DND-41 (cell line): Measurements from ENCODE around the gene TTC4.

ENCODE experiments used
- ATAC-seq: fragments of 200-7000 bp; cut with Tn5 transposase; 3 replicates; pipeline ENCODE4 v1.9.1; 2021; ENCODE audit warnings: low read depth; ENCODE audit not compliant: insufficient read depth
- DNase-seq: peaks from one replicate; pipeline ENCODE4 v3.0.0-alpha.2; 2020
- H2AFZ ChIP-seq: 2 replicates; pipeline ENCODE4 v1.6.0; 2012; ENCODE audit warnings: low read depth, low read length
- H3K27ac ChIP-seq: 2 replicates; pipeline ENCODE4 v1.5.1; 2012; ENCODE audit warnings: low read length, inconsistent platforms
- H3K27me3 ChIP-seq: fragments of 200-600 bp; sonication (generic); 2 replicates; pipeline ENCODE4 v1.6.0; 2012; ENCODE audit warnings: low read length, mild to moderate bottlenecking, inconsistent platforms; ENCODE audit not compliant: insufficient read depth, poor library complexity
- H3K36me3 ChIP-seq: 2 replicates; pipeline ENCODE4 v1.5.1; 2012; ENCODE audit warnings: low read length, inconsistent platforms; ENCODE audit not compliant: insufficient read depth
- H3K4me1 ChIP-seq: 2 replicates; pipeline ENCODE4 v1.5.1; 2012; ENCODE audit warnings: mild to moderate bottlenecking, low read length; ENCODE audit not compliant: insufficient read depth
- H3K4me2 ChIP-seq: 2 replicates; pipeline ENCODE4 v1.6.0; 2012; ENCODE audit warnings: mild to moderate bottlenecking, moderate library complexity, low read length, inconsistent platforms; ENCODE audit not compliant: insufficient read depth
- H3K4me3 ChIP-seq, 2 experiments: fragments of 200-600 bp in 1 of 2; shearing (Covaris generic) in 1 of 2; 2 replicates each; pipeline ENCODE4 v1.5.1; 2012 to 2016; ENCODE audit warnings: inconsistent platforms in 2 of 2, low read length in 2 of 2, mild to moderate bottlenecking in 2 of 2, low read depth in 1 of 2, moderate library complexity in 1 of 2
- H3K79me2 ChIP-seq: 2 replicates; pipeline ENCODE4 v1.6.0; 2012; ENCODE audit warnings: low read length, inconsistent platforms; ENCODE audit not compliant: insufficient read depth
- H3K9ac ChIP-seq: 2 replicates; pipeline ENCODE4 v1.6.0; 2012; ENCODE audit warnings: low read depth, mild to moderate bottlenecking, inconsistent platforms, low read length, moderate library complexity
- H3K9me3 ChIP-seq: 2 replicates; pipeline ENCODE4 v1.5.1; 2012; ENCODE audit warnings: low read length, moderate library complexity, mild to moderate bottlenecking, inconsistent platforms; ENCODE audit not compliant: insufficient read depth, severe bottlenecking
- H4K20me1 ChIP-seq: 2 replicates; pipeline ENCODE4 v1.6.0; 2012; ENCODE audit warnings: low read length; ENCODE audit not compliant: insufficient read depth
- CTCF ChIP-seq: IDR thresholded peaks from 2 replicates; pipeline ENCODE4 v1.5.1; 2012; ENCODE audit warnings: borderline replicate concordance, low read length, moderate library complexity, mild to moderate bottlenecking; ENCODE audit not compliant: poor library complexity, severe bottlenecking; ENCODE audit errors: extremely low read depth
- EZH2 ChIP-seq: IDR thresholded peaks from 3 replicates; pipeline ENCODE4 v1.6.1; 2012; ENCODE audit warnings: borderline replicate concordance, low read depth, mild to moderate bottlenecking, moderate library complexity, low read length, inconsistent platforms; ENCODE audit not compliant: severe bottlenecking

Gene TTC4

GRCh38 chr1:54698346-54698745 is 17.3 kb upstream of the TTC4 start:
- no peak for DNase-seq

DNA sequence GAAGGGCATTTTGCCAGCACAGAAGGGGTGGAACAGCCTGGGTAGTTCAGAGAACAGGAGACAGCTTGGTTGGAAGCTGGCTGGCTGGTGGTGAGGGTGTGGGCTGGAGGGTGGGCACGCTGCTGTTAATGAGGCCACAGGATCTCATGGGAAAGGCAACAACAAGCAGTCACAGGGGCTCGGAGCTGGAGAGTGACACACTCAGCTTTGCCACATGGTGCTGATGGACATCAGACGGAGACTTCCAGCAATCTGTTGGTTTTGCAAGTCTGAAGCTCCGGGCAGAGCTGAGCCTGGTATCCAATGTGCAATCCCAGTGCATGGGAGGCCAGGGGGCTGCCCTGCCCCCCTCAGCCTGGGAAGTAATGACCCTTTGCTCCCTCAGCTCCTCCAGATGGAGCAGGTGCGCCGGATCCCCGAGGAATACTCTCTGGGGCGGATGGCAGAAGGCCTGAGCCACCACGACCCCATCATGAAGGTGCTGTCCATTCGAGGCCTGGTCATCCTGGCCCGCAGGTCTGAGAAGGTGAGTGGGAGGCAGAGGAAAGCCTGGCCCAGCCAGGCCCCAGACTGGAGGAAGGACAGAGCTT is 15.6 kb upstream of the TTC4 start:
- TF ChIP-seq CTCF = no peak
- TF ChIP-seq EZH2 = no peak
- H3K36me3 ChIP-seq = no peaks in the 10 kb centered on the region
- no peaks in the 10 kb centered on the region for H3K9me3 ChIP-seq
- H3K27ac ChIP-seq = no peak overlapping the region
- no peak overlapping the region for H2AFZ ChIP-seq
- no peak overlapping the region for H3K9ac ChIP-seq
- no peaks in the 10 kb centered on the region for H3K79me2 ChIP-seq
- no peaks in the 10 kb centered on the region for H3K4me1 ChIP-seq
- no peak for ATAC-seq
- no peak for DNase-seq
- H3K4me3 ChIP-seq = no peak overlapping the region
- H4K20me1 ChIP-seq = no peaks in the 10 kb centered on the region
- H3K4me2 ChIP-seq = no peak overlapping the region
- H3K27me3 ChIP-seq = no peaks in the 10 kb centered on the region

More at GRCh38 chr1:54698346-54698745, 17.3 kb upstream of the TTC4 start:
- no peak overlapping the region for H3K9ac ChIP-seq
- peaks cover 5% of the 10 kb centered on the region for H3K27me3 ChIP-seq
- H3K36me3 ChIP-seq = no peaks in the 10 kb centered on the region
- H3K79me2 ChIP-seq = no peaks in the 10 kb centered on the region
- no peak for ATAC-seq
- H3K4me3 ChIP-seq = no peak overlapping the region
- H3K4me2 ChIP-seq = no peak overlapping the region
- TF ChIP-seq CTCF (no peak), EZH2 (no peak)
- no peaks in the 10 kb centered on the region for H3K9me3 ChIP-seq
- H3K27ac ChIP-seq = no peak overlapping the region
- no peaks in the 10 kb centered on the region for H3K4me1 ChIP-seq
- no peaks in the 10 kb centered on the region for H4K20me1 ChIP-seq
- no peak overlapping the region for H2AFZ ChIP-seq

DNA sequence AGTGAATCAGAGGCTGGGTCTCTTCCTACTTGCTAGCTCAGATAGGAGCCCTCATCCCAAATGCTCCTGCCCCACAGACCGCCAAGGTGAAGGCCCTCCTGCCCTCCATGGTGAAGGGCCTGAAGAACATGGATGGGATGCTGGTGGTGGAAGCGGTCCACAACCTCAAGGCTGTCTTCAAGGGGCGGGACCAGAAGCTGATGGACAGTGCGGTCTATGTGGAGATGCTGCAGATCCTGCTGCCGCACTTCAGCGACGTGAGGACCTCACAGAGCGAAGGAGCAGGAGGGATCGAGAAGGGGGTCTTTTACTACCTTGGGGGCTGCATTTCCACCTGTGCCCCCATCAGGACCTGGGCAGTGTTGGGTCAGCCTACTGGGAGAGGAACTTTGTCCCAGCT is 14.6 kb upstream of the TTC4 start:
- no peak overlapping the region for H2AFZ ChIP-seq
- H3K27ac ChIP-seq = no peak overlapping the region
- no peaks in the 10 kb centered on the region for H3K79me2 ChIP-seq
- H3K4me1 ChIP-seq = no peaks in the 10 kb centered on the region
- no peak for TF ChIP-seq CTCF
- TF ChIP-seq EZH2 = no peak
- no peaks in the 10 kb centered on the region for H4K20me1 ChIP-seq
- H3K27me3 ChIP-seq = no peaks in the 10 kb centered on the region
- DNase-seq (no peak), ATAC-seq (no peak)
- H3K9me3 ChIP-seq = no peaks in the 10 kb centered on the region
- no peak overlapping the region for H3K4me2 ChIP-seq
- no peak overlapping the region for H3K9ac ChIP-seq
- no peak overlapping the region for H3K4me3 ChIP-seq
- no peaks in the 10 kb centered on the region for H3K36me3 ChIP-seq

DNA sequence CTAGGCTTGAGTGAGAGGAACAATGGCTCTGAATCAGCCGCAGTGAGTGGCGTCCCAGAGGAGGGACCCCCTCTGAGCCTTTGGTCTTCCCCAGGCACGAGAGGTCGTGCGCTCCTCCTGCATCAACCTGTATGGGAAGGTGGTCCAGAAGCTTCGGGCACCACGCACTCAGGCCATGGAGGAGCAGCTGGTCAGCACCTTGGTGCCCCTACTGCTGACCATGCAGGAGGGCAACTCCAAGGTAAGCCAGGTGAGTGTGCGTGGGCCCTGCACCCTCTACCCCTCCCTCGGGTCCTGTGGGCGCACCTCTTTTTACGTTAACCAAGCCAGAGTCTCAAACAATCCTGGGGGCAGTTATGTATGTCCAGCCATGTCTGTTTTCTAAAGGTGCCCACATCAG is 13.7 kb upstream of the TTC4 start:
- Histone ChIP-seq H3K4me2 (no peak overlapping the region), H4K20me1 (no peaks in the 10 kb centered on the region), H3K9me3 (no peaks in the 10 kb centered on the region), H3K4me3 (no peak overlapping the region), H3K36me3 (no peaks in the 10 kb centered on the region), H2AFZ (no peak overlapping the region), H3K9ac (no peak overlapping the region), H3K27me3 (no peaks in the 10 kb centered on the region), H3K4me1 (no peaks in the 10 kb centered on the region), H3K79me2 (no peaks in the 10 kb centered on the region), H3K27ac (no peak overlapping the region)
- no peak for ATAC-seq
- DNase-seq = no peak
- TF ChIP-seq CTCF (no peak), EZH2 (no peak)
